SK-N-SH (cell line): ENCODE results near the gene NECTIN1. TPM values are rescaled to one million over a fixed set of nuclear protein-coding genes. Genes with fewer than 3 reads are reported as not detected.

ENCODE experiments used
- CTCF ChIA-PET: fragments of 300-600, 350-600 bp; formaldehyde crosslinking; extraction: SDS; loops from one replicate; lab custom pipeline; 2021; lab: Yijun Ruan, JAX
- POLR2A ChIA-PET: fragments of 350-600 bp; sonication (Branson Sonifier 250); formaldehyde crosslinking; extraction: SDS; loops from one replicate; lab custom pipeline; 2020; ENCODE audit warnings: antibody characterized with exemption, inconsistent platforms; lab: Yijun Ruan, JAX
- DNase-seq: peaks from one replicate; pipeline ENCODE4 v3.0.0; 2012
- H2AFZ ChIP-seq: fragments of 200-600 bp; sonication (generic); 2 replicates; pipeline ENCODE4 v1.8.1; 2016; ENCODE audit warnings: antibody characterized with exemption, mild to moderate bottlenecking, low read depth
- H3F3A ChIP-seq: fragments of 200-600 bp; sonication (generic); replicated peaks from 2 replicates; pipeline ENCODE3; 2016; ENCODE audit warnings: antibody characterized with exemption, mild to moderate bottlenecking; ENCODE audit not compliant: insufficient read depth
- H3K27ac ChIP-seq, 2 experiments: fragments of 200-500 bp in 1 of 2; fragments of 200-600 bp in 1 of 2; sonication (Bioruptor generic) in 1 of 2; sonication (generic), shearing (Covaris generic) in 1 of 2; 2 replicates each; pipeline versions ENCODE4 v1.5.1 to v1.6.1; 2014 to 2016; ENCODE audit warnings: low read depth in 2 of 2, inconsistent platforms in 1 of 2, low read length in 1 of 2, mild to moderate bottlenecking in 1 of 2, mixed read lengths in 1 of 2
- H3K27me3 ChIP-seq: fragments of 200-600 bp; sonication (generic), shearing (Covaris generic); 2 replicates; pipeline ENCODE4 v1.6.1; 2016; ENCODE audit warnings: mixed run types; ENCODE audit not compliant: insufficient read depth
- H3K36me3 ChIP-seq, 2 experiments: fragments of 200-500 bp in 1 of 2; fragments of 200-600 bp in 1 of 2; sonication (Bioruptor generic) in 1 of 2; sonication (generic) in 1 of 2; replicated peaks in 1 of 2; 2 replicates each; pipeline versions ENCODE3 to v1.5.1; 2014 to 2016; ENCODE audit warnings: low read length in 1 of 2, mild to moderate bottlenecking in 1 of 2; ENCODE audit not compliant: insufficient read depth in 2 of 2, control insufficient read depth in 1 of 2
- H3K4me1 ChIP-seq, 2 experiments: fragments of 200-500 bp in 1 of 2; fragments of 200-600 bp in 1 of 2; sonication (Bioruptor generic) in 1 of 2; sonication (generic), shearing (Covaris generic) in 1 of 2; 2 replicates each; pipeline versions ENCODE4 v1.5.1 to v1.6.1; 2014 to 2016; ENCODE audit warnings: low read depth in 1 of 2, low read length in 1 of 2, mixed run types in 1 of 2; ENCODE audit not compliant: insufficient read depth in 2 of 2, control insufficient read depth in 1 of 2
- H3K4me2 ChIP-seq: fragments of 200-600 bp; sonication (generic), shearing (Covaris generic); 2 replicates; pipeline ENCODE4 v1.6.1; 2017; ENCODE audit warnings: mixed run types
- H3K4me3 ChIP-seq, 2 experiments: fragments of 200-500 bp in 1 of 2; fragments of 200-600 bp in 1 of 2; sonication (Bioruptor generic) in 1 of 2; sonication (generic), shearing (Covaris generic) in 1 of 2; 2 replicates each; pipeline versions ENCODE4 v1.5.1 to v1.8.1; 2014 to 2016; ENCODE audit warnings: low read depth in 2 of 2, inconsistent platforms in 1 of 2, low read length in 1 of 2, mild to moderate bottlenecking in 1 of 2, mixed read lengths in 1 of 2, moderate library complexity in 1 of 2
- H3K79me2 ChIP-seq: fragments of 200-600 bp; sonication (generic); 2 replicates; pipeline ENCODE4 v1.8.1; 2017; ENCODE audit warnings: mild to moderate bottlenecking; ENCODE audit not compliant: insufficient read depth
- H3K9ac ChIP-seq: fragments of 200-600 bp; sonication (generic); 2 replicates; pipeline ENCODE4 v1.6.1; 2017; ENCODE audit warnings: mixed run types
- H3K9me2 ChIP-seq: fragments of 200-600 bp; sonication (generic); 2 replicates; pipeline ENCODE4 v1.6.1; 2017; ENCODE audit warnings: mixed run types
- H3K9me3 ChIP-seq: fragments of 200-600 bp; sonication (generic); 2 replicates; pipeline ENCODE4 v1.6.1; 2017; ENCODE audit warnings: mixed run types, mild to moderate bottlenecking, moderate library complexity
- H4K20me1 ChIP-seq: fragments of 200-600 bp; sonication (generic); 2 replicates; pipeline ENCODE4 v1.6.1; 2017; ENCODE audit warnings: mild to moderate bottlenecking, mixed run types; ENCODE audit not compliant: insufficient read depth
- CHD2 ChIP-seq: fragments of 150-350 bp; IDR thresholded peaks from 2 replicates; pipeline ENCODE4 v1.6.1; 2018; ENCODE audit warnings: low read length; ENCODE audit not compliant: partially characterized antibody
- CTCF ChIP-seq: fragments of 200-600 bp; sonication (generic); IDR thresholded peaks from 2 replicates; pipeline ENCODE4 v1.6.1; 2017; ENCODE audit warnings: antibody characterized with exemption, mild to moderate bottlenecking, moderate library complexity
- EZH2phosphoT487 ChIP-seq: fragments of 200-600 bp; sonication (generic); IDR thresholded peaks from 2 replicates; pipeline ENCODE4 v1.6.1; 2017; ENCODE audit warnings: low read depth, mixed run types, mild to moderate bottlenecking, antibody characterized with exemption, moderate library complexity, borderline replicate concordance
- FOSL2 ChIP-seq: IDR thresholded peaks from 2 replicates; pipeline ENCODE4 v1.4.0; 2012; ENCODE audit warnings: low read depth, mild to moderate bottlenecking, moderate library complexity, borderline replicate concordance
- FOXJ3 ChIP-seq: sonication (generic); formaldehyde crosslinking; IDR thresholded peaks from 2 replicates; pipeline ENCODE4 v1.5.1; 2020; ENCODE audit warnings: mild to moderate bottlenecking, missing genetic modification reagents
- JUND ChIP-seq: IDR thresholded peaks from 2 replicates; pipeline ENCODE4 v1.4.0; 2012
- MXI1 ChIP-seq: IDR thresholded peaks from 2 replicates; pipeline ENCODE4 v1.6.1; 2012; ENCODE audit warnings: mild to moderate bottlenecking, low read depth, low read length, improper control_type of control experiment
- NRF1 ChIP-seq: IDR thresholded peaks from 2 replicates; pipeline ENCODE4 v1.6.1; 2012; ENCODE audit warnings: low read depth, mild to moderate bottlenecking, low read length
- PBX3 ChIP-seq: IDR thresholded peaks from 2 replicates; pipeline ENCODE4; 2012
- POLR2AphosphoS5 ChIP-seq: IDR thresholded peaks from 2 replicates; pipeline ENCODE4 v1.6.1; 2012; ENCODE audit warnings: low read depth, low read length
- RFX5 ChIP-seq: IDR thresholded peaks from 2 replicates; pipeline ENCODE4 v1.6.1; 2012; ENCODE audit warnings: mild to moderate bottlenecking, improper control_type of control experiment, low read length
- RXRA ChIP-seq: IDR thresholded peaks from 2 replicates; pipeline ENCODE4 v1.4.0; 2012; ENCODE audit warnings: low read depth, mild to moderate bottlenecking, borderline replicate concordance
- SMC3 ChIP-seq: IDR thresholded peaks from 2 replicates; pipeline ENCODE4 v1.6.1; 2012; ENCODE audit warnings: low read depth, low read length, improper control_type of control experiment
- TAF1 ChIP-seq: IDR thresholded peaks from 2 replicates; pipeline ENCODE4 v1.6.1; 2012; ENCODE audit warnings: low read depth, mild to moderate bottlenecking, low read length, moderate library complexity, borderline replicate concordance
- TCF12 ChIP-seq: IDR thresholded peaks from 2 replicates; pipeline ENCODE4 v1.4.0; 2012
- TEAD4 ChIP-seq: IDR thresholded peaks from 2 replicates; pipeline ENCODE4 v1.4.0; 2012; ENCODE audit warnings: mild to moderate bottlenecking, borderline replicate concordance; ENCODE audit not compliant: insufficient read depth
- USF2 ChIP-seq: fragments of 150-350 bp; IDR thresholded peaks from 2 replicates; pipeline ENCODE4 v1.6.1; 2017; ENCODE audit warnings: antibody characterized with exemption, low read length, low read depth, borderline replicate concordance
- WGBS: methylation state at CpG from one replicate; pipeline ENCODE4 v1.1.6; 2017; ENCODE audit warnings: low lambda C conversion rate; 5-methylcytosine and 5-hydroxymethylcytosine counted together
- polyA plus RNA-seq, 3 experiments: library from polyadenylated mRNA; depleted of rRNA; stranded (reverse); fragments of >200 nt; gene quantifications; 2 replicates each; pipeline ENCODE4 v1.2.3, GENCODE V29; 2012
- TF ChIP-seq, protein P1 (sequence below): IDR thresholded peaks from 2 replicates; pipeline ENCODE4 v1.6.1; 2012; ENCODE audit warnings: mild to moderate bottlenecking, low read depth, low read length, moderate library complexity
- TF ChIP-seq, protein P2 (sequence below): fragments of 150-350 bp; IDR thresholded peaks from 2 replicates; pipeline ENCODE4 v1.6.1; 2016; ENCODE audit warnings: mild to moderate bottlenecking, low read depth, low read length
- TF ChIP-seq, protein P3 (sequence below): IDR thresholded peaks from 2 replicates; pipeline ENCODE4 v1.4.0; 2012; ENCODE audit warnings: low read depth

NECTIN1 gene
- polyA plus RNA-seq, 1 of the 3 experiments (the other 2 are of a cell fraction): 9.1 TPM

DNA sequence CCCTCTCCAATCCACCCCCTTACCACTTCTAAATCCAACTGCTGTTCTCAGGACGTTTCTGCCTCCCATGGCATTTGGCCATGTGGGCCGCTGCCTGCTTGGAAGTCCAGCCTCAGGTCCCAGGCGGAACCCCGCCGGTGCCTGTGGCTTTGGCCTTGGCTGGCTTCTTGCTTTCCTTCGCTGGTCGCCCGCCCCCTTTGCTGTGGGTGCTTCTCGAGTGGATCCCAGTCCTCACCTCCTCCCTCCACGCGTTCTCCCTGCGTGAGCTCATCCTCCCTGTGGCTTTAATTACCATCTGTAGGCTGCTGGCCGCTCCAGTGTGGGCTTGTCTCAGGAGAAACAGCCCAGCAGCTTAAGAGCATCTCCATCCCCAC lies 111.7 kb downstream of the NECTIN1 start:
- CTCF ChIA-PET: interaction anchor here (1.4 kb wide), 1 partner anchor 83 kb away, joined by 4 read pairs; no protein-coding TSS in a partner anchor
- TF ChIP-seq, protein P1, sequence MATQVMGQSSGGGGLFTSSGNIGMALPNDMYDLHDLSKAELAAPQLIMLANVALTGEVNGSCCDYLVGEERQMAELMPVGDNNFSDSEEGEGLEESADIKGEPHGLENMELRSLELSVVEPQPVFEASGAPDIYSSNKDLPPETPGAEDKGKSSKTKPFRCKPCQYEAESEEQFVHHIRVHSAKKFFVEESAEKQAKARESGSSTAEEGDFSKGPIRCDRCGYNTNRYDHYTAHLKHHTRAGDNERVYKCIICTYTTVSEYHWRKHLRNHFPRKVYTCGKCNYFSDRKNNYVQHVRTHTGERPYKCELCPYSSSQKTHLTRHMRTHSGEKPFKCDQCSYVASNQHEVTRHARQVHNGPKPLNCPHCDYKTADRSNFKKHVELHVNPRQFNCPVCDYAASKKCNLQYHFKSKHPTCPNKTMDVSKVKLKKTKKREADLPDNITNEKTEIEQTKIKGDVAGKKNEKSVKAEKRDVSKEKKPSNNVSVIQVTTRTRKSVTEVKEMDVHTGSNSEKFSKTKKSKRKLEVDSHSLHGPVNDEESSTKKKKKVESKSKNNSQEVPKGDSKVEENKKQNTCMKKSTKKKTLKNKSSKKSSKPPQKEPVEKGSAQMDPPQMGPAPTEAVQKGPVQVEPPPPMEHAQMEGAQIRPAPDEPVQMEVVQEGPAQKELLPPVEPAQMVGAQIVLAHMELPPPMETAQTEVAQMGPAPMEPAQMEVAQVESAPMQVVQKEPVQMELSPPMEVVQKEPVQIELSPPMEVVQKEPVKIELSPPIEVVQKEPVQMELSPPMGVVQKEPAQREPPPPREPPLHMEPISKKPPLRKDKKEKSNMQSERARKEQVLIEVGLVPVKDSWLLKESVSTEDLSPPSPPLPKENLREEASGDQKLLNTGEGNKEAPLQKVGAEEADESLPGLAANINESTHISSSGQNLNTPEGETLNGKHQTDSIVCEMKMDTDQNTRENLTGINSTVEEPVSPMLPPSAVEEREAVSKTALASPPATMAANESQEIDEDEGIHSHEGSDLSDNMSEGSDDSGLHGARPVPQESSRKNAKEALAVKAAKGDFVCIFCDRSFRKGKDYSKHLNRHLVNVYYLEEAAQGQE: no peak
- TF ChIP-seq CHD2 (no peak), JUND (no peak), MXI1 (no peak), SMC3 (no peak), TEAD4 (no peak), RFX5 (no peak), TAF1 (no peak), RXRA (no peak), EZH2phosphoT487 (no peak), USF2 (no peak), NRF1 (no peak), PBX3 (no peak), FOXJ3 (CRISPR knock-in tag) (no peak), FOSL2 (no peak), TCF12 (no peak), POLR2AphosphoS5 (no peak), CTCF (no peak)
- TF ChIP-seq, protein P2, sequence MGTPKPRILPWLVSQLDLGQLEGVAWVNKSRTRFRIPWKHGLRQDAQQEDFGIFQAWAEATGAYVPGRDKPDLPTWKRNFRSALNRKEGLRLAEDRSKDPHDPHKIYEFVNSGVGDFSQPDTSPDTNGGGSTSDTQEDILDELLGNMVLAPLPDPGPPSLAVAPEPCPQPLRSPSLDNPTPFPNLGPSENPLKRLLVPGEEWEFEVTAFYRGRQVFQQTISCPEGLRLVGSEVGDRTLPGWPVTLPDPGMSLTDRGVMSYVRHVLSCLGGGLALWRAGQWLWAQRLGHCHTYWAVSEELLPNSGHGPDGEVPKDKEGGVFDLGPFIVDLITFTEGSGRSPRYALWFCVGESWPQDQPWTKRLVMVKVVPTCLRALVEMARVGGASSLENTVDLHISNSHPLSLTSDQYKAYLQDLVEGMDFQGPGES: no peak
- TF ChIP-seq, protein P3, sequence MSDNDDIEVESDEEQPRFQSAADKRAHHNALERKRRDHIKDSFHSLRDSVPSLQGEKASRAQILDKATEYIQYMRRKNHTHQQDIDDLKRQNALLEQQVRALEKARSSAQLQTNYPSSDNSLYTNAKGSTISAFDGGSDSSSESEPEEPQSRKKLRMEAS: no peak

More for the DNA sequence above, 111.7 kb downstream of the NECTIN1 start:
- Histone ChIP-seq H3K9me3 (no peaks in the 10 kb centered on the region), H3K9ac (no peak overlapping the region), H3K4me1 (peaks cover 0 to 15% of the 10 kb centered on the region in 2 experiments; a peak in 2 of 4 replicates), H3F3A (peaks cover 10% of the 10 kb centered on the region), H3K79me2 (no peaks in the 10 kb centered on the region), H3K36me3 (no peaks in the 10 kb centered on the region), H3K4me3 (no peak overlapping the region), H2AFZ (no peak overlapping the region), H4K20me1 (no peaks in the 10 kb centered on the region), H3K9me2 (no peaks in the 10 kb centered on the region), H3K27me3 (no peaks in the 10 kb centered on the region), H3K4me2 (no peak overlapping the region), H3K27ac (no peak overlapping the region)
- DNase-seq: no peak
- 94% methylated on average over 8 of the region's 13 CpGs for WGBS
- POLR2A ChIA-PET: no interaction called here
